Heart left ventricle (tissue), 13 donors: Measurements from ENCODE around the gene HPSE2.

Experiments used
- CTCF ChIP-seq, 12 donors: fragments of 200-600 bp; sonication (generic) in 4 of 12; IDR thresholded peaks; one replicate each; pipeline versions ENCODE4 v1.5.0 to v1.8.0; 2018 to 2022; ENCODE audit warnings: antibody characterized with exemption in 12 of 12, mild to moderate bottlenecking in 5 of 12
- POLR2A ChIP-seq, 2 donors: fragments of 450-650 bp; IDR thresholded peaks; one replicate each; pipeline ENCODE4 v1.6.1; 2017; ENCODE audit warnings: antibody characterized with exemption in 2 of 2, mild to moderate bottlenecking in 2 of 2, moderate library complexity in 2 of 2
- donor health status: ischemic (EF 13 %, LVEDD 7.1; RV severe dilation, severe dysfunction).
- donor health status: DM: no; HTN: yes; CAD: no.
- donor health status: DM: no; HTN: no; CAD: no.
- donor health status: ischemic (EF 25% LVEDD 6.9; RV normal size, moderate dysfunction).
- donor health status: ischemic (EF 25% LVEDD 5.7; RV mildly dilated, moderate dysfunction).
- donor health status: ischemic (EF 35%, LVEDD 5.7; RV mildly dilated, moderate dysfunction).
- donor health status: nonischemic (EF 11% LVEDD 7.7; RV severe dilation, severe dysfunction).
- donor health status: DM: yes; HTN: yes; CAD: no.
- donor health status: PGD.
- donor health status: ischemic (EF 29% LVEDD 5.4; RV normal size, mild dysfunction).
- donor health status: nonischemic (EF 23%, LVEDD 6.1; RV moderate dilation, normal function).

- no peak for TF ChIP-seq CTCF (IDR thresholded peaks at IDR 0.05)
- TF ChIP-seq POLR2A (IDR thresholded peaks at IDR 0.05): no peak
Measured at GRCh38 chr10:98509745-98510144, 725.9 kb downstream of the HPSE2 start.
